CD4-positive, alpha-beta T cell treated with Interleukin-4 for 1 hour (primary cell): Measurements from ENCODE around the gene GTPBP1.

Source experiments
- DNase-seq, 2 donors: peaks; one replicate each; pipeline ENCODE4 v3.0.0-alpha.2; 2020 to 2022

Gene GTPBP1

DNA sequence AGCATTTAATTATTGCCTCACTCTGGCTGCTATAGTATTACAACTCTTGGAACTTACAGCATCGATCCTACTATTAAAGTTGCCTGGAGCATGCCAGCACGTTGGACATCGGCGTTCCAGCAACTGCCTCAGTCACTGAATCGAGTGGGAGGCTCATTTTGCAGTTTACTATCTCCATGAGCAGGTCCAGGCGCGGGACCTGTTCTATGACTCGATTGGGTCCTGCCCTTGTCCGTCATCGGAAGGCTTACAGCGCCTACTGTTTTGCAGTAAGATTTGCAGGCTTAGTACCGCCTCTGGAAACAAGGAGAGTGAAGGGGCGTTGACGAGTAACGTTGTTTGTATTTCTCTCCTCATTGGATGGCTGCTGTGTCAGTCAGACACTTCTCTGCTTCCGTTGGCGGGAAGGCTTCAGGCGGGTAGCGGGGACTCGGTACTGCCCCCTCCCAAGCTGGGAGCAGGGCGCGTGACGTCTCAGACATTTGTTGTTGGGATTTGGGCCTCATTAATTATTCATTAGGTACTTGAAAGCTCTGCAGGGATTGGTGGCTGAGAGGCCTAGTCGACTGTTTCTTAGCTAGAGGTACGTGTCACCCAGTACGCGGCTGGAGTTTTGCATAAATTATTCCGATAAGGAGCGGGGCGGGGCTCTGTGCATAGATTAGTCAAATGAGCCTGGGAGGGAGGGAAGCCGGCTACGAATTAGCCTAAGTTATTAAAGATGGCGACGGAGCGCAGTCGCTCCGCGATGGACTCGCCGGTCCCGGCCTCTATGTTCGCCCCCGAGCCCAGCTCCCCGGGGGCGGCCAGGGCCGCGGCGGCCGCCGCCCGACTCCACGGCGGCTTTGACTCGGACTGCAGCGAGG, at the start of gene GTPBP1:
TSS of gene GTPBP1 (plus strand) at position 710 of the 866 bp plus-strand sequence. CDS start at position 722, 12 bp downstream.
- peak; percentile 100 for DNase-seq

GRCh38 chr22:38656256-38657044, 49.3 kb upstream of the GTPBP1 start, which contains the start of the genes CBY1 and FAM227A:
Gene CBY1 (plus strand): TSS chr22:38656638. CDS start chr22:38668055, 11,417 bp downstream.
Gene FAM227A (minus strand): TSS chr22:38656392. CDS start chr22:38650168, 6,224 bp downstream.
- peak; percentile 86 to 87 for DNase-seq

DNA sequence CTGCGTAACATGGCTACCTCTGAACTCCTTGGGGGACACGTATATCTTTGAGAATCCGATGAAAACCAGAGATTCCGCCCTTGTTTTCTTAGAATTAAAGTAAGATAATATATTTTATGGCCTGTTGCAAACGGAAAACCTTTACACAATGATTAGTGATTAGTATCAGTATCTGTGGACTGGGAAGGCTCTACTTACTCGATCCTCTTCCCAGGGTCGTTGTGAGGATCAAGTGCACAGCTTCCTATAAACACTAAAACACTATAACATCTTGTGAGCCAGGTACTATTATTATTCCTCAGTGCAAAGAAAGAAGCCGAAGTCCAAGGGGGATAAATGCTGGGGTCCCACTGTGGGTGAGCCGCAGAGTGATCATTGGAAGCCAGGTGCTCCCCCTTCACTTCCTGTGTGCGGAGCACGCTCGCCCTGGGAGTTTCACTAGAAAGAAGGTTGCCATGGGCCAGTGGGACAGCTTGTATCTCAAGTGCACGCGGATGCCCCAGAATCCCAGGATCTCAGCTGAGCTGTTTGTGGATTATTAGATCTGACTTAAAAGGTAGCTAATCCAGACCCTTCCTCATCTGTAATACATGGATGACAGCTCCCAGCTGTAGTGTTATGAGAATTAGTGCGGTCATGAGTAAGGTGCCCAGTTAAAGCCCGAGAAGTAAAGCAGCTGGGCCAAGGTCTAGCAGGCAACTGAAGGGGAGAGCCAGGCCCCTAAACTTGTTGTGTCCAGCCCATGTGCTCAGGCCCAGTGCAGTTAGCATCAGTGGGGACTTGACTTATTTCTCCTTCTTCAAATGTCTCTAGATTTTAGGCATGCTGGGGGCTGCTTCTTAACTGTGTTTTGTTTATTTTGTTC, 48.5 kb upstream of the GTPBP1 start:
- peak; percentile 15 to 35 for DNase-seq

- DNase-seq, result no peak
These were observed 30.9 kb upstream of the GTPBP1 start for GRCh38 chr22:38674888-38675287.

DNA sequence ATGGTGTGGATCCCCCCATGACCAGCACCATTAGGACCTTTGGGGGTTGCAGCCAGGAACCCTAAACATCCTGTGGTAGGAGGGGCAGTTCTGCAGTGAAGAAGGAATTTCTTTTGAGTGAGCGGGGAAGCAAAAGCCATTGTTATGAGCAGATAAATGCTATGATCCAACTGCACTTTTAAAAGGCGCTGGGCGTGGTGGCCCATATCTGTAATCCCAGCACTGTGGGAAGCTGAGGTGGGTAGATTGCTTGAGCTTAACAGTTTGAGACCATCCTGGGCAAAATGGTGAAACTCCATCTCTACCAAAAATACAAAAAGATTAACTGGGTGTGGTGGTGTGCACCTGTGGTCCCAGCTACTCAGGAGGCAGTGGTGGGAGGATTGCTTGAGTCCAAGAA, 29.9 kb upstream of the GTPBP1 start:
- no peak for DNase-seq

DNA sequence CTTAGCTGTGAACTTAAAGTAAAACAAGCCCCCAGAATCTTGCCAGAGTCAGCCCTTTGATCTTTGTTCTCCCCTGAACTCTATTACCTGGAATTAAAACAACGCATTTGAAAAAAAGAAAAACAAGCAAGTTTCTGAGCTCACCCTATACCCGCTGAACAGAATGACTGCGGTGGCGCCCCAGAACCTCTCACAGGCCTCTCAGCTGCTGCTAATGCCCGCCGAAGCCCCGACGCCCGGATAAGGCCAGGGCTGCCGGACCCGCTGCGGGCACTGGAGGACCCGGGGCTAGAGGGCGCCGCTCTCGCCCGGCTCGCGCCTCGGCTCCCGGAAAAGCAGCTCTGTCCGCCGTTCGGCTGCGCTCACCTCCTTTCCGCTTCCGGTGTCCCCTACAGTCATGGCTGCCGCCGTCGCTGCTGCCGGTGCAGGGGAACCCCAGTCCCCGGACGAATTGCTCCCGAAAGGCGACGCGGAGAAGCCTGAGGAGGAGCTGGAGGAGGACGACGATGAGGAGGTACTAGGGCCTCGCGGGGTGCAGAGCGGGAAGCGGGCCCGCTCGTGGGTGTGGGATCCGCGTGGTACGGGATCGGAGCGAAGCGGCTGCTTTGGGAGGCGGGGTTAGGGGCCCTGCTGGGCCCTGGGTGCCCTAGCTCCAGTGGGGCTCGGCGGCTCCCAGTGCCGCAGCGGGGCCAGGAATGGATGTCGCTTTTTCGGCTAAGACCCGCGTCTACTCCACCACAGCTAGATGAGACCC, 24.0 kb upstream of the GTPBP1 start, which contains the start of gene TOMM22:
TSS of gene TOMM22 (plus strand) at position 376 of the 754 bp plus-strand sequence. CDS start at position 398, 22 bp downstream.
- DNase-seq, result peak; percentile 87

DNA sequence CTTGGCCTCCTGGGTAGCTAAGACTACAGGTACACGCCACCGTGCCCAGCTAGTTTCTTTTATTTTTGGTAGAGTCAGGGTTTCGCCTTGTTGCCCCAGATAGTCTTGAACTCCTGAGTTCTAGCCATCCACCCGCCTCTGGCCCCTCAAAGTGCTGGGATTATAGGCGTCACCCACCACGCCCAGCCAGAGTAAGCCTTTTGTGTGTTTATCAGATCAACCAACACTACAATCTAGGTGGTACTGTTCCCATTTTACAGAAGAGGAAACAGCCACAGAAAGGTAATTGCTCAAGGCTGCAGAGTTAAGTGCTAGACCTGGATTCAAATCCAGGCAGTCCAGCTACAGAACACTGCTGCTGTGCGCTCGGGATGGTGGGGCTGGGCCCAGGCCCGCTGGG, 20.8 kb upstream of the GTPBP1 start:
- DNase-seq, result no peak

GRCh38 chr22:38685761-38686160, 20.0 kb upstream of the GTPBP1 start:
- no peak for DNase-seq

DNA sequence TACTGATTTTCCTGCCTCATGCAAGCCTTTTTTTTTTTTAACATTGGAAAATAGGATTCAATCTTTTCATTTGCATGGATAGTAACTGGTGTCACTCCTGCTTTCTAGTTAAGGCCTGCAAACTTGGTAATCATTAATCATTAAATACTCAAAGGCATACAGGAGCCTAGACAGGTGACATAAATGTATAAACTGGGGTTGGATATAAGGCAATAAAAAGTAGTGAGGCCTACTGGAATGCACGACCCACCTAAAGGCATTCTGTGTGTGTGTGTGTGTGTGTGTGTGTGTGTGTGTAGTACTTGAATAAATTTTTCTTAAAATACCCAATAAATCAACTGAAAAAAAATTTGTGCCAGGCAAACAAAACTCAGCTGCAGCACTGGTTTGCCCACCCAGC, 16.1 kb upstream of the GTPBP1 start:
- no peak for DNase-seq

- DNase-seq, result no peak
These were observed 11.7 kb upstream of the GTPBP1 start for GRCh38 chr22:38694049-38694448.

DNA sequence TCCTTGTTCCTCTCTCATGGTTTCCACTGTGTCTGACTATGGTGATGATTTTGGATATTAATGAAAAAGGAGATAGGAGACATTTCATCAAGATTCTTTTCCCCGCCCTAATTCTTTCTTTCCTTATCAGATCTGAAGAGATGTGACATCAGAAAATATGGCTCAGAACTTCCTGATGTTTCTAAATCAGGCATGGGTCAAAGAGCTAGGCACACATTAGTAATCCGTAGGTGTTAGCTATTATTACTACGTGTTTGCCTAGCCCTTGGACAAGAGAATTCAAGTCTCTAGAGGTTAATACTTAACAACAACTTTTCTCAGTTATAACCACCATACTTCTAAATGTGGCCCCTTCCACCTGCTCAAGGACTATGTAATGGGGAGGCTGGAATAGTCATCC, 10.8 kb upstream of the GTPBP1 start:
- DNase-seq, result no peak

GRCh38 chr22:38696606-38697424, 8.9 kb upstream of the GTPBP1 start:
- DNase-seq, result peak; percentile 38 to 45

GRCh38 chr22:38697425-38698089, 8.2 kb upstream of the GTPBP1 start:
- DNase-seq, result no peak

DNA sequence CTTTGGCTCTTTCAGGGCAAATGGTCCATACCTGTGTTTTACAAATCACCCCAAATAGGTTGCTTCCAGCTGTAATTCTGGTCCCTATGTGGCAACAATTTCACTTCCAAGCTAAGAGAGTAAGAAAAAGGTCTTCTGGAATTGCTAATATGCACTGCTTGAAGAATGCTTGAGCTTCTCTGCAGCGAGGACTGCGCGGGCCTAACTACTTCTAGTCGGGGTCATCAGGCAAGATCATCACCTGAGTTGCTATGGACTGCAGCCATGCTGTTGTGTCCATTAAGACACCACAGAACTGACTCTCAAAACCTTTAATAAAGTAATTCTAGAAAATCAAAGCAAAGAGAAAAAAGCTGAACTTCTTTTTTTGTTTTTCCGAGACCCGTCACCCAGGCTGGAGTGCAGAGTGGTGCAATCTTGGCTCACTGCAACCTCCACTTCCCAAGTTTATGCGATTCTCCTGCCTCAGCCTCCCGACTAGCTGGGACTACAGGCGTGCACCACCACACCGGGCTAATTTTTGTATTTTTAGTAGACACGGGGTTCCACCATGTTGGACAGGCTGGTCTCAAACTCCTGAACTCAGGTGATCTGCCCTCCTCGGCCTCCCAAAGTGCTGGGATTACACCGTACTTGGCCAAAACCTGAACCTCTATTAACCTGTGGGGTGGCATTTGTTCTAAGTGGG, 7.2 kb upstream of the GTPBP1 start:
- no peak for DNase-seq

DNA sequence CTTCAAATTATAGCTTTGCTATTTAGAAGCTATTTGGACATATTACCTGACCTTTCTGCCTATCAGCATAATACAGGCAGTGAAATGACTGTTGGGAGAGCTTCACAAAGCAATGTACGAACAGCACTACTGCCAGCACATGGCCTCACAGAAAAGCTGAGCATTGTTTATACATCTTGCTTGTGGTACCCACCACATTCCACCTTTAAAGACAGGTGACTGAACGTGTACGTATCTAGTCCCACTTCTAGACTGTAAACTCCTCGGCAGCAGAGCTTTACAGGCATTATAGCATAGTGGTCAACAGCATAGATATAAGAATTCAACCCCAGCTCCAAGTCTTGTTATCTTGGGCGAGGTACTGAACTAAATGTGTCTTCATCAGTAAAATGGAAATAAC, 6.6 kb upstream of the GTPBP1 start:
- no peak for DNase-seq

DNA sequence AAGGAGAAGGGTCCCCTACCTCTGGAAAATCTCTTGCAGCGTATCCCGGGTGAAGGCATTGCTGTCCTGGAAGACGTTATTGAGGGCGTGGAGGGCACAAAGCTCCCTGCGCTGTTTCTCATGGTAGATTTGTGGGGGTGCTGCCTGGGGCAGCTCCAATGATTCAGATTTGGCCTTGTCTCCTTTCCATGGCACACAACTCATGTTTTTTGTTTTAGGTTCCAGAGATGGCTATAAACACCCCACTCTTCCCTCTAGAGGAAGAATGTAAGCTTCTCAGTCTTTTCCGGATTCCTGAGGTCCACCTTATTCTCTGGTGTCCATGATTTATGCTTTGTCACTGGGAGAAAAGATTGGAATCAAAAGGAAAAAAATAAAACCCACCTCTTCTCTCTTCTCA, 6.0 kb upstream of the GTPBP1 start:
- DNase-seq, result no peak

DNA sequence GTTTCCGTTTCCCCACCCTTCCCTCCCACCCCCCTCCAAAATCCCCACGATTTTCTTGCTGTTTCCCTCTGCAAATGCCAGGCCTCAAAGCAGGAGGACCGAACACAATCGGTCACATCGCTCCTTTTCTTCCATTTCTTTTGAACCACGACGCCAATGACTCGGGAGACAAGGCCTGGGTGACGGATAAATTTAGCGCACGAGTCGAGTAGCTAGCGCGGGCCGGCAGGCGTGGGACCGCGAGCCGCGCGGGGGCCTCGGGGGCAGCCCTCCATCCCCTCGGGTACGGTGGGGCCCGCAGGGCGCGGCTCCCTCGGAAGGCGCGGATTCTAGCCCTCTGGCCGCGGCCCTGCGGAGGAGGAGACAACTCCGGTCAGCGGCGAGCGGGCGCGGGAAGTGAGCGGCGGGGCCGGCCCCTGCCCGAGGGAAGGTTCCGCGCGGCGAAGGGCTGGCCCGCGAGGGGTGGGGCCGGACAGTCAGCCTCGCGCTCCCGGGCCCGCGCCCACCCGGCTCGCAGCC, 5.4 kb upstream of the GTPBP1 start:
- peak in 1 of 2 donors; percentile 50 for DNase-seq

DNA sequence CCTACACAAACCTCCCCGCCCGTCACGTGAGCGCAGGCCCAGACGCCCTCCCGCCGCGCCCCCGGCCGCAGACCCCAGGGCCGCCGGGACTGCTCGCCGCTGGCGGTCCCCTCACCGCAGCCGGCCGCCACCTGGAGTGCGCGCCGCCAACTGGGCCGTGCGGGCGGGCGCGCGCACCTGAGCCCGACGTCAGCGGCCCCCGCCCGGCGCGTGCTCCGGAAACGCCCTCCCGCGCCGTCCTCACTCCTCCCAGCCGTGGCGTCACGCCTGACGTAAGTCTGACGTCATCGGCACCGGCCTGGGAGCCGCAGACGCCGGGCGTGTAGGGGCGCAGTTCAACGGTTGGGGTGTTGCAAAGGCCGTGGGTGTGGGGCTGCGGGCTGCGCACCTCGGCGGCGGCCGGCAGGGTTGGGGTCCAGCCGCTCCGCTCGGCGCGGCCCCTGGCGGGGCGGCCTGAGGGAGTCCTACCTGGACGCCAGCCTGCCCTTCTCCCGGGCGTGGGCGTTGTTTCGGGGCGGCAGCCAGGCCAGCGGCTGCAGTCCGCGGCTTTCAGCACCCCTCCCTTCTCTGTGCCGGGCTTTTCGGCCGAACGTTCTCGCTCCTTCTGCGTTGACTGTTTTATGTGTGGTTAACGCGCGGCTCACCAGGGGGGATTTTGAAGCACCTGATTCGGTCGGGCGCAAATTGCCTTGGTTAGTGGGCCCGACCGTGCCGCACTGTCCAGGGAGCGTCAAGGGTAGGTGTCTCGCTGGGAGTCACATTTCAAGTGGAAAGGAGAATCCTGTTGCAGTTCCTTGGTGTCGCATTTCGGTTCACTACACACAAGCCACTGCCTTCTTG, 4.7 kb upstream of the GTPBP1 start, which contains the start of gene JOSD1:
TSS of gene JOSD1 (minus strand) at position 155 of the 840 bp plus-strand sequence. CDS start 956 bp downstream, outside the sequence.
- peak; percentile 97 to 98 for DNase-seq
